ENCODE results near the gene ANKRD52.

ANKRD52 gene

DNA sequence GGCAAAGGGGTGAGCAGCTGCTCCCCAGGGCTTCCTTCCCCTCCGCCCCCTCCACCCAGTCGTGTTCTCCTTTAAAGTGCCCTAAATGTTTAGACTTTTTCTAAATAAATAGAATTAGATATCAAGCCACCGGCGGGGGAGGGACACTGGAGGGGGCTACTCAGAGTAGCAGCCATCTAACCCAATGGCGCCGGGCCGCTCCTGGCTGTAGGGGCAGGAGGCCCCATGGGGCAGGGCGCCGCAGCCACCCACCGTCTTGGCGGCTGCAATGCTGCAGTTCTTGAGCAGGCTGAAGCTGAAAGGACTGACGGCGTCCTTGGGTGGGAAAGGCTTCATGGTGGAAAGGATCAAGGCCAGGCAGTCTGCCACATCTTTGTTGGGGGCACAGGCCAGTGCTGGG, 15.2 kb downstream of the ANKRD52 start:
- Histone ChIP-seq H3K36me3 (peaks cover 73% of the 10 kb centered on the region), H3K27ac (no peak overlapping the region), H3K4me3 (ENCODE audit: low read depth, low read length) (no peak overlapping the region), H3K27me3 (ENCODE audit: insufficient read depth, low read depth, severe bottlenecking) (no peaks in the 10 kb centered on the region), H3K9me3 (ENCODE audit: severe bottlenecking) (no peaks in the 10 kb centered on the region)
- TF ChIP-seq, protein P1, sequence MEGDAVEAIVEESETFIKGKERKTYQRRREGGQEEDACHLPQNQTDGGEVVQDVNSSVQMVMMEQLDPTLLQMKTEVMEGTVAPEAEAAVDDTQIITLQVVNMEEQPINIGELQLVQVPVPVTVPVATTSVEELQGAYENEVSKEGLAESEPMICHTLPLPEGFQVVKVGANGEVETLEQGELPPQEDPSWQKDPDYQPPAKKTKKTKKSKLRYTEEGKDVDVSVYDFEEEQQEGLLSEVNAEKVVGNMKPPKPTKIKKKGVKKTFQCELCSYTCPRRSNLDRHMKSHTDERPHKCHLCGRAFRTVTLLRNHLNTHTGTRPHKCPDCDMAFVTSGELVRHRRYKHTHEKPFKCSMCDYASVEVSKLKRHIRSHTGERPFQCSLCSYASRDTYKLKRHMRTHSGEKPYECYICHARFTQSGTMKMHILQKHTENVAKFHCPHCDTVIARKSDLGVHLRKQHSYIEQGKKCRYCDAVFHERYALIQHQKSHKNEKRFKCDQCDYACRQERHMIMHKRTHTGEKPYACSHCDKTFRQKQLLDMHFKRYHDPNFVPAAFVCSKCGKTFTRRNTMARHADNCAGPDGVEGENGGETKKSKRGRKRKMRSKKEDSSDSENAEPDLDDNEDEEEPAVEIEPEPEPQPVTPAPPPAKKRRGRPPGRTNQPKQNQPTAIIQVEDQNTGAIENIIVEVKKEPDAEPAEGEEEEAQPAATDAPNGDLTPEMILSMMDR (IDR thresholded peaks at IDR 0.05; ENCODE audit: low read depth, low read length): no peak
- DNase-seq: no peak

DNA sequence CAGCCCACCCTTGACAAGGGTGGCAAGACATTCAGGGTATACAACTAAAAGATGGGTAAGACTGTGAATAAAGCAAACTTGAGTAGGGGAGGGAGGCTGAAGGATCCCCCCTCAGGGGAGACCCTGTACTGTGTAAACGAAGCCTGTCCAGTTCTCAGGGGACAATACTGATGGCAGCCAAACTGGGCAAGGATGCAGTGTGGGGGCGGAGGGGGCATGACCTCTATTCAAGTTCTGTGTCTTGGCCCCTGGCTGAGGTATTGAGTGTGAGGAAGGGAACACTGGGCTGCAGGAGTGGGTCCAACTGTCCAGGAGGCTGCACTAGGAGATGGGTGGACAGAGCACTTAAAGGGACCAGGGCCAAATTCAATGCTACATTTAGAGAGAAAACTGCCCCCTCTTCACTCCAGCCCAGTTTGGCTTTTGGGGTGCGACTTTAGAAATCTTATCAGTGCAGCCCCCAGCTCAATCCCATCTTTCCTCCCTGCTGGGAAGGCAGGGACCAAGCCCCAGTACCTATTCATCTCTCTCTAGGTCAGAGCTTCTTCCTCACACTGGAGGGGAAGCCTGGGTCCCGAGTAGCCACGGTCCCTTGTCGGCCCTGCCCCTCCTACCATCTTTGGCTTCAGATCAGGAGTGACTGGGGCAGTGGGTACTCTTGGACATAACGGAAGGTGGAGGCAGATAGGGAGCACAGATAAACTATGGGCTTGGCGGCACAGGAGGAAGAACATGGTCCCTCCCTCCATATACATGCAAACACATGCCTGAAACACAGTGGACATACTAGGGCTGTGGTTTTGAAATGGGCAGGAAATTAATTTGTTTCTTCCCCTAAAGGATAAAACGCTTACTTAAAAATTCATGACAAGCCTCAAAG, 16.5 kb downstream of the ANKRD52 start:
- TF ChIP-seq, protein P1 (IDR thresholded peaks at IDR 0.05; ENCODE audit: low read depth, low read length): no peak
- Histone ChIP-seq H3K36me3 (peaks cover 63% of the 10 kb centered on the region), H3K4me3 (ENCODE audit: low read depth, low read length) (no peak overlapping the region), H3K27ac (no peak overlapping the region), H3K27me3 (ENCODE audit: insufficient read depth, low read depth, severe bottlenecking) (no peaks in the 10 kb centered on the region), H3K9me3 (ENCODE audit: severe bottlenecking) (no peaks in the 10 kb centered on the region)
- no peak for DNase-seq

DNA sequence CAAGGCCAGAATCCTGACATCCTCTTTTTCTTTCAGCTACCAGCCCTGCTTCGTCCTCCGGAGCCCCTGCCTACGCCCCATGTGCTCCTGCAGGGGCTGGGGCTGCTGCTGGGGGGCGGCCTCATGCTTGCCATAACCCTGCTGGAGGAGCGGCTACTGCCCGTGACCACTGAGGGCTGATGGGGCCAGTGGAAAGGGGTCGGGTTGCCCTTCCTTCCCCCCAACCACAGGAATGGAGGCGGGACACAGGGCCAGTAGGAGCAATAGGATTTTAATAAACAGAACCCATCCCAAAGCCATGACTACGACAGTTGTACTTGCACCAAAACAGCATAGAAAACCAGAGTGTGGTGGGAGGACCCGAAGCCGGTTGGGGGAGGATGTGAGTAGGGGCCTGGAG, 20.6 kb downstream of the ANKRD52 start:
- H3K9me3 ChIP-seq (ENCODE audit: severe bottlenecking): no peaks in the 10 kb centered on the region
- no peaks in the 10 kb centered on the region for H3K27me3 ChIP-seq (ENCODE audit: insufficient read depth, low read depth, severe bottlenecking)
- H3K4me3 ChIP-seq (ENCODE audit: low read depth, low read length): no peak overlapping the region
- H3K36me3 ChIP-seq: peaks cover 28% of the 10 kb centered on the region
- DNase-seq: no peak
- H3K27ac ChIP-seq: no peak overlapping the region
- TF ChIP-seq, protein P1 (IDR thresholded peaks at IDR 0.05; ENCODE audit: low read depth, low read length): no peak

DNA sequence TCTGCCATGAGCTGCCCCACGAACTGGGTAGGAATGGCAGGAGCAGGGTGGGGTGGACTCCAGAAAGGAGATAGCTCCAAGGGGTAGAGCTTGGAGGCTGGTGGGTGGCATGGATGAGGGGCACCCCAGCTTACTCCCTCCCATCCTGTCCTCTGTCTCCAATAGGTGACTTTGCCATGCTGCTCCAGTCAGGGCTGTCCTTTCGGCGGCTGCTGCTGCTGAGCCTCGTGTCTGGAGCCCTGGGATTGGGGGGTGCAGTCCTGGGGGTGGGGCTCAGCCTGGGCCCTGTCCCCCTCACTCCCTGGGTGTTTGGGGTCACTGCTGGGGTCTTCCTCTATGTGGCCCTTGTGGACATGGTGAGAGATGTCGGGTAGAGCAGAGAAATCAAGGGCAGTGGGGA, 21.2 kb downstream of the ANKRD52 start:
- TF ChIP-seq, protein P1 (IDR thresholded peaks at IDR 0.05; ENCODE audit: low read depth, low read length): no peak
- Histone ChIP-seq H3K4me3 (ENCODE audit: low read depth, low read length) (no peak overlapping the region), H3K27me3 (ENCODE audit: insufficient read depth, low read depth, severe bottlenecking) (no peaks in the 10 kb centered on the region), H3K36me3 (peaks cover 25% of the 10 kb centered on the region), H3K9me3 (ENCODE audit: severe bottlenecking) (no peaks in the 10 kb centered on the region), H3K27ac (no peak overlapping the region)
- no peak for DNase-seq

DNA sequence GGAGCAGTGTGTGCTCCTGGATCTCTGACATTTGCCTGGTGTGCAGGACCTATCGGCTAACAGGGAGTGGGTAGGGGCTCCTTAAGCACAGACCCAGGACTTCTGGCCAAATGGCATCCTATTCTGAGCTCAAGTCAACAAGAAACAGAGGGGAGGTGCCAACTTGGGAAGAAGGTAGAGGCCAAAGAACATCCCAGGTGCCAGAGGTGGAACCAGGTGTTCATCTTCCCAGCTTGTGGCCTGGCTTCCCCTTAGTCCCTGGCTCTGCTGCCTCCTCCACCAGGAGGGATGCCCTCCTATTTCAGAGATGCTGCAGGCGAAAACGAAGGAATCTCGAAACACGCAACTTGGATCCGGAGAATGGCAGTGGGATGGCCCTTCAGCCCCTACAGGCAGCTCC, 22.1 kb downstream of the ANKRD52 start:
- DNase-seq: no peak
- TF ChIP-seq, protein P1 (IDR thresholded peaks at IDR 0.05; ENCODE audit: low read depth, low read length): no peak
- H3K4me3 ChIP-seq (ENCODE audit: low read depth, low read length): no peak overlapping the region
- H3K36me3 ChIP-seq: peaks cover 17% of the 10 kb centered on the region
- no peak overlapping the region for H3K27ac ChIP-seq
- H3K9me3 ChIP-seq (ENCODE audit: severe bottlenecking): no peaks in the 10 kb centered on the region
- no peaks in the 10 kb centered on the region for H3K27me3 ChIP-seq (ENCODE audit: insufficient read depth, low read depth, severe bottlenecking)
